ENCODE measurements around the gene LPAR6. TPM values are rescaled to one million over a fixed set of nuclear protein-coding genes. Genes with fewer than 3 reads are reported as not detected.
"Not testable (repeated sequence)": the region's sequence is repeated elsewhere in the genome, so short reads cannot be mapped to it uniquely, and the experiment has no call there.

Gene LPAR6
- total RNA-seq, 1 experiment from 2014 or later: 16.4 TPM

DNA sequence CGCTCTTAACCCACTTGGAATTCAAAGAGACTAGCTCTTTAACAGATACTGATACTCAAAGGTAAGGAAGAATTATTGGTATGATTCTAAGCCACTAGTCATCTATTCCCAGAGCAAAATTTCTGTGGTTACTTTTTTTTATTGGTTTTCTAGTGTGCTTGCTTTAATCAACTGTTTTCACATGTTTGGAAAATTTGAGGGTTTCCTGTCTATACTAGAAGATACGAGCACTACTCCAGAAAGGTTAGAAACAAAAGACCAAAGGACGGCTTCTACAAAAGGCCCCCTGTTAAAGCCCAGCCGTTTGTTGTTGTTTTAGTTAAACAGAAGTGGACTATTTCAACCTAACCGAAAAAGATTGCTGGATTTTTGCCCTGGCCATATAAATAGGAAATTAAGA, 18.5 kb upstream of the LPAR6 start:
- intact Hi-C loops (cut with micrococcal nuclease; ENCODE audit: unreplicated experiment): no loop called here
- TF ChIP-seq, protein P1, sequence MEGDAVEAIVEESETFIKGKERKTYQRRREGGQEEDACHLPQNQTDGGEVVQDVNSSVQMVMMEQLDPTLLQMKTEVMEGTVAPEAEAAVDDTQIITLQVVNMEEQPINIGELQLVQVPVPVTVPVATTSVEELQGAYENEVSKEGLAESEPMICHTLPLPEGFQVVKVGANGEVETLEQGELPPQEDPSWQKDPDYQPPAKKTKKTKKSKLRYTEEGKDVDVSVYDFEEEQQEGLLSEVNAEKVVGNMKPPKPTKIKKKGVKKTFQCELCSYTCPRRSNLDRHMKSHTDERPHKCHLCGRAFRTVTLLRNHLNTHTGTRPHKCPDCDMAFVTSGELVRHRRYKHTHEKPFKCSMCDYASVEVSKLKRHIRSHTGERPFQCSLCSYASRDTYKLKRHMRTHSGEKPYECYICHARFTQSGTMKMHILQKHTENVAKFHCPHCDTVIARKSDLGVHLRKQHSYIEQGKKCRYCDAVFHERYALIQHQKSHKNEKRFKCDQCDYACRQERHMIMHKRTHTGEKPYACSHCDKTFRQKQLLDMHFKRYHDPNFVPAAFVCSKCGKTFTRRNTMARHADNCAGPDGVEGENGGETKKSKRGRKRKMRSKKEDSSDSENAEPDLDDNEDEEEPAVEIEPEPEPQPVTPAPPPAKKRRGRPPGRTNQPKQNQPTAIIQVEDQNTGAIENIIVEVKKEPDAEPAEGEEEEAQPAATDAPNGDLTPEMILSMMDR (IDR thresholded peaks at IDR 0.05; ENCODE audit: unreplicated experiment): no peak
- Mint-ChIP-seq H3K27ac (ENCODE audit: unreplicated experiment) (no peak overlapping the region), H3K27me3 (ENCODE audit: unreplicated experiment) (no peaks in the 10 kb centered on the region), H3K9me3 (ENCODE audit: low read depth, unreplicated experiment) (no peaks in the 10 kb centered on the region), H3K36me3 (ENCODE audit: insufficient read depth, unreplicated experiment) (no peaks in the 10 kb centered on the region), H3K4me1 (ENCODE audit: low read depth, unreplicated experiment) (peaks cover 6% of the 10 kb centered on the region), H3K4me3 (ENCODE audit: low read depth, unreplicated experiment) (no peak overlapping the region)
- BruUV-seq (replicated peaks): no TSS peak
- CTCF ChIA-PET: no interaction called here
- DNase-seq: no peak

DNA sequence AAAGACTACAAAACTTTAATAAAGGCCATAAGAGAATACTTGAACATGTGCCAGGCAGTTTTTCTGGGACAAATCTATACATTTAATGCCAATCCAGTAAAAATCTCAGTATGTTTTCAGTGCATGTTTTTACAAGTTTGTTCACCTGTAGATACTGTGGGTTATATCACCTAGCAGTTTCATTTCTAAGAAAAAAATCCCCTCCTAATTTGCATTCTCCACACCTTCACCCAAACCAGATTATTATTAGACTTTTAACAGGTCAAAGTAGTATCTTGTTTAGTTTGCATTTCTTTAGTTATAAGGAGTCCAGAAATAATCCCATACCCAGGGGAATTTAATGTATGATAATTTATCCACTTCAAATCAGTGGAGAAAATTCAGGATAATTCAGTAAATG, 17.0 kb upstream of the LPAR6 start:
- CTCF ChIA-PET: no interaction called here
- DNase-seq: no peak
- BruUV-seq (replicated peaks): no TSS peak
- Mint-ChIP-seq H3K27me3 (ENCODE audit: unreplicated experiment) (no peaks in the 10 kb centered on the region), H3K36me3 (ENCODE audit: insufficient read depth, unreplicated experiment) (no peaks in the 10 kb centered on the region), H3K4me1 (ENCODE audit: low read depth, unreplicated experiment) (peaks cover 2% of the 10 kb centered on the region), H3K4me3 (ENCODE audit: low read depth, unreplicated experiment) (no peak overlapping the region), H3K27ac (ENCODE audit: unreplicated experiment) (no peak overlapping the region), H3K9me3 (ENCODE audit: low read depth, unreplicated experiment) (no peaks in the 10 kb centered on the region)
- intact Hi-C loops (cut with micrococcal nuclease; ENCODE audit: unreplicated experiment): no loop called here
- TF ChIP-seq, protein P1 (IDR thresholded peaks at IDR 0.05; ENCODE audit: unreplicated experiment): no peak

DNA sequence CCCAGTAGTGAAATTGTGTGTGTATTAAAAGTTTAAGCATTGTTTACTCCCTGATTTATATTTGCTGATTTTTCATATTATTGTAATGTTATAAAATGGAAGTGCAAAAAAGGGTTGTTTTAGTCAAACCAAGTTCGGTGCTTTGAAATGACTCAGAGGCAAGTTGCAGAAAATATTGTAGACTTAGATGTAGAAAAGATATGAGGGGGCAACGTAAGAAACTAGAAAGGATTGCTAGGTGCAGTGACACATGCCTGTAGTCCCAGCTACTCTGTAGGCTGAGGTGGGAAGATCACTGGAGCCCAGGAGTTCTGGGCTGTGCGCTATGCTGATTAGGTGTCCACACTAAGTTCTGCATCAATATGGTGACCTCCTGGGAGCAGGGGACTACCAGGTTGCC, 16.1 kb upstream of the LPAR6 start:
- no peak overlapping the region for H3K4me3 Mint-ChIP-seq (ENCODE audit: low read depth, unreplicated experiment)
- intact Hi-C loops (cut with micrococcal nuclease; ENCODE audit: unreplicated experiment): no loop called here
- H3K4me1 Mint-ChIP-seq (ENCODE audit: low read depth, unreplicated experiment): no peaks in the 10 kb centered on the region
- no peaks in the 10 kb centered on the region for H3K27me3 Mint-ChIP-seq (ENCODE audit: unreplicated experiment)
- DNase-seq: no peak
- no peaks in the 10 kb centered on the region for H3K9me3 Mint-ChIP-seq (ENCODE audit: low read depth, unreplicated experiment)
- H3K36me3 Mint-ChIP-seq (ENCODE audit: insufficient read depth, unreplicated experiment): no peaks in the 10 kb centered on the region
- no TSS peak for BruUV-seq (replicated peaks)
- CTCF ChIA-PET: no interaction called here
- TF ChIP-seq, protein P1 (IDR thresholded peaks at IDR 0.05; ENCODE audit: unreplicated experiment): no peak
- no peak overlapping the region for H3K27ac Mint-ChIP-seq (ENCODE audit: unreplicated experiment)

DNA sequence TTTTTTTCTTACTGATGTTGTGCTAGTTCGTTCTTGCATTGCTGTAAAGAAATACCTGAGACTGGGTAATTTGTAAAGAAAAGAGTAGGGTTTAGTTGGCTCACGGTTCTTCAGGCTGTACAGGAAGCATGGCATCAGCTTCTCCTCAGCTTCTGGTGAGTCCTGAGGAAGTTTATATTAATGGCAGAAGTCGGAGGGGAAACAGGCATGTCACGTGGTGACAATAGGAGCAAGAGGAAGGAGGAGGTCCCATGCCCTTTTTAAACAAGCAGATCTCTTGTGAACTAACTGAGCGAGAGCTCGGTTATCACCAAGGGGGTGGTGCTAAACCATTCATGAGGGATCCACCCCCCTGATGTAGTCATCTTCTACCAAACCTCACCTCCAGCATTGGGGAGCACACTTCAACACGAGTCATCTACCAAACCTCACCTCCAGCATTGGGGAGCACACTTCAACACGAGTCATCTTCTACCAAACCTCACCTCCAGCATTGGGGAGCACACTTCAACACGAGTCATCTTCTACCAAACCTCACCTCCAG, 13.9 kb upstream of the LPAR6 start:
- H3K36me3 Mint-ChIP-seq (ENCODE audit: insufficient read depth, unreplicated experiment); H3K27me3 Mint-ChIP-seq (ENCODE audit: unreplicated experiment); BruUV-seq (replicated peaks); H3K4me3 Mint-ChIP-seq (ENCODE audit: low read depth, unreplicated experiment); intact Hi-C loops (cut with micrococcal nuclease; ENCODE audit: unreplicated experiment); DNase-seq; CTCF ChIA-PET; H3K27ac Mint-ChIP-seq (ENCODE audit: unreplicated experiment); H3K9me3 Mint-ChIP-seq (ENCODE audit: low read depth, unreplicated experiment); H3K4me1 Mint-ChIP-seq (ENCODE audit: low read depth, unreplicated experiment): not testable (repeated sequence)

DNA sequence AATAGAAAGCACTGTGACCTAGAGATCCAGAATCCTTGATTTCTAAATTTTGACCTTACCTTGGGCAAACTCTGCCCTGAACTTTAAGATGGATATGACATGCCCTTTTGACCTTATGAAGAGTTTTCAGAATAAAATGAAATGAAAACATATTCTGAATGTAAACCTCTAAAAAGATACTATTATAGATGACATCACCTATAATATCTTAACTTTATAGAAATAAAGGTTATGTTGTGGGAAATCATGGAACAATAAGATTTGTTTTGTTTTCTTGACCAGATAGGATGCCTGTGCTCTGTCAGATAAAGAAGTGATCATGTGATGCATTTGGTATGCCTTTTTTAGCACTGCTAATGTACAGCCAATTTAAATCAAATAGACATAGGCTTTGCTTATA, 13.1 kb upstream of the LPAR6 start:
- CTCF ChIA-PET: no interaction called here
- DNase-seq: no peak
- no peak overlapping the region for H3K4me3 Mint-ChIP-seq (ENCODE audit: low read depth, unreplicated experiment)
- H3K27me3 Mint-ChIP-seq (ENCODE audit: unreplicated experiment): no peaks in the 10 kb centered on the region
- intact Hi-C loops (cut with micrococcal nuclease; ENCODE audit: unreplicated experiment): no loop called here
- no TSS peak for BruUV-seq (replicated peaks)
- H3K27ac Mint-ChIP-seq (ENCODE audit: unreplicated experiment): no peak overlapping the region
- H3K4me1 Mint-ChIP-seq (ENCODE audit: low read depth, unreplicated experiment): no peaks in the 10 kb centered on the region
- TF ChIP-seq, protein P1 (IDR thresholded peaks at IDR 0.05; ENCODE audit: unreplicated experiment): no peak
- no peaks in the 10 kb centered on the region for H3K9me3 Mint-ChIP-seq (ENCODE audit: low read depth, unreplicated experiment)
- no peaks in the 10 kb centered on the region for H3K36me3 Mint-ChIP-seq (ENCODE audit: insufficient read depth, unreplicated experiment)

Measured in Calu3 (cell line).